8988T (cell line): ENCODE measurements around the gene TP53BP2.
"Not testable (repeated sequence)": the region's sequence is repeated elsewhere in the genome, so short reads cannot be mapped to it uniquely, and the experiment has no call there.

ENCODE experiments used
- DNase-seq: peaks from one replicate; pipeline ENCODE4 v3.0.0; 2011

TP53BP2 gene

DNA sequence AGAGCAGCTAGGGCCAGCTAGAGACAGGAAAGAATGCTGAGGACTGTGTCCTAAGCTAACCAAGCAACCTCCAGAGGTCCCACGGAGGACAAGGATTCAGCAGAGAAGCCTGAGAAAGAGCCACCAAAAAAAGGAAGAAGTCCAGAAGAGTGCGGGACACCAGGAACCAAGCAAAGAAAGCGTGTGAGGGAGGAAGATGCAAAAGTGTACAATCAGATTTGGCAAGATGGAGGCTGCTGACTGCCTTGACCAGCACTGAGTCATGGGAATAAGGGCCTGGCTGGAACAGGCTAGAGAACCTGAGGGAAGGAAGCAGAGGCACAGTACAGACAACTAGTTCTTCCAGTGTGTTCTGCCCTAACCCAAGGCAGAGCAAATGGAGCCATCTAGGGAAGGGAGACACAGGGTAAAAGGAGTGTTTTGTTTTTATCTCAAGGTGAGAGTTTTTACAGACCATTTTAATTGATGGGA is 18.5 kb downstream of the TP53BP2 start:
- no peak for DNase-seq

DNA sequence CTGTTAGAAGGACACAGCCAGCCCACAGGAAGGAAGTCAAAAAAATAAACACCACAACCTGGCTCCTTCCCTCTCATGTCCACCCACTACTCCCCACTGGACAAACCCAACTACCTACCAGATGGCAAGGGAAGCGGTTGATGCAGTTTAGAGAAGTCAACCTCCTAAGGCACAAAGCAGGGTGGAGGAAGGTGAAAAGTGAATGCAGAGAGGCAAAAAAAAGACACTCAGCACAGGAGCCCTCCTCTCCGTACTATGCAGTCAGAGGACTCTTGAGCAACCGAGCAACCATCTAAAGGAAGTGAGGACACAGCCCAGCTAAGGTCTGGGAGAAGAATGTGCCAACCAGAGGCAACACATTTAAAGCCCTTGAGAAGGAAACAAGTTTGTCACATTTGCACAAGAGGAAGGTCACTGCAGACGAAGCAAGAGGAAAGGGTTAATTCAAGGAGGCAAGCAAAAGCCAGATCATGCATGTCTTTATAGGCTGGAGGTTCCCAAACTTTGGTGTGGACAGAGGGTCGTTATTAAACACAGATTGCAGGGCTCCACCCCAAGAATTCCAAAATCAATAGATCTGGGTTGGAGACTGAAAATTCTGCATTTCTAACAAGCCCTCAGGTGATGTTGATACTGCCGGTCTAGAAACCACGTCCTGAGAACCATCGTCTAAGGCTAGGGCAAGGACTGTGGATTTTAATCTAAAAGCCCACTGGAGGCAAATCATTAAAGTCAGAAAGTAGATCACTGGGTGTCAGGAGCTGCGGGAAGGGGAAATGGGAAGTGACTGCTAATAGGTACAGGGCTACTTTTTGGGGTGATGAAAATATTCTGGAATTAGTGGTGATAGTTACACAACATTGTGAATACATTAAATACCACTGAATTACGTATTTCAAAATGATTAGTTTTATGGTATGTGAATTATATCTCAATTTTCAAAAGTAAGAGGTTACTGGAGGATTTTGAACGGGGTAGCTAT is 19.7 kb downstream of the TP53BP2 start:
- no peak for DNase-seq

DNA sequence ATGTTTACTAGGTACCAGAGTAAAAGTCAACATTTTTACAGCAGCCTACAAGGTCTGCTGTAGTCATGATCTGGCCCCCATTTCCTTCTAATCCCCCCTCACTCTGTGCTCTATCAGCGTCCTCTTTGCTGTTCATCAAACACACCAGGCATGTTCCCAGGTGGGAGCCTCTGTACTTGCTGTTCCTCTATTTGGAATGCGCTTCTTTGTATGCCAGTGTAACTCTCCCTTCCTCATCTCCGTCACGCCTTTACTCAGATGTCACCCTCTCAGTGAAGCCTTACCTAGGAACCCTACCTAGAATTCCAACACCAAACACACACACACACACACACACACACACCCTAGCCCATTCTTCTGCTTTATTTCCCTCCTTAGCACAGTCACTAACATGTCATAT is 21.0 kb downstream of the TP53BP2 start:
- DNase-seq: no peak

DNA sequence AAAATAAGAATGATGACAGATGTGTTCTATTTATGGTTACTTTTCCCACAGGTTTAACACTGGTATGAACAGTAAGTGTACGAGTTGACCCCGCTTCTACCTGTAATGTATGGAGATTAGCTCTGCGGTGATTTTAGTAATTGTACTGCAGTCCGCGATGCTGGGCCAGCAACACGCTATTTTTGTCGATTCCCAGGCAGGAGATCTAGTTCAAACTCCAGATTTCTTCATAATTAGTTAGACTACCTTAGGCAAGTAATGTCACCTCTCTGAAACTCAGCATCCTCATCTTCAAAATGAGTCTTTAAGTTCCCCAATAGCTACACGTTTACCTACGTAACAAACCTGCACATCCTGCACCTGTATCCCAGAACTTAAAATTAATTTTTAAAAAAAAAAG is 21.5 kb downstream of the TP53BP2 start:
- DNase-seq: no peak

DNA sequence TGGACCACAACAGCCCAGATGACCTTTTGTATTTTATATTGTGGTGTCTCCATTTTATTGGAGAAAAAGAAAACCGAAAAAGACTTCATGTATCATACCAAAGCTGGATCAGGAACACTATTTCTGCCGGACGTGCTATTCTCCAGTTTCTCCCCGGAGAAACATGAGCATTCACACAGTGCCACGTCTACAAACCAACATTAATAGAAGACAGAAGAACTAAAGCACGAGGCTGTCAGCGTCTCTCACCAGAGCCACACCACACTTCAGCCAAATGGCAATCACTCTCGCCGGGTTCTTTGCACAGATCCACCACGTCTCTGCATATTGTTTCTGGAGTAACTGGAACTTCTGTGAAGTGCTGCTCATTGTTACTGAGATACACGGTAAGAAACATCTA is 24.8 kb downstream of the TP53BP2 start:
- DNase-seq: no peak

DNA sequence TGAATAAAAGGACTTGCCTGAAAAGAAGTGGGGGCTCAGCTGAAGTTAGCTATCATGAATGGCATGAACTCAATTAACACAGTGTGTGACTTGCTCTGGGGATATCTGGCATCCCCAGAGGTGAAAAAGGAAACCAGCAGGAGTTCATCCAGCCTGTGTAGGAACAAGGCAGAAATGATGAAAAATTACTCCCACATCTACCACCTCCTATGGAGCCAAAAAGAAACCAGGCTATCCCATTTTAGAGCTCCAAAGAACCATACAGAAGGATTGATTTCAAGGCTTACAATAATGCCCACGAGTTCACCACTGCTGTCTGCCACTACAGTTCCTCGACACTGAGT is 25.3 kb downstream of the TP53BP2 start:
- no peak for DNase-seq

DNA sequence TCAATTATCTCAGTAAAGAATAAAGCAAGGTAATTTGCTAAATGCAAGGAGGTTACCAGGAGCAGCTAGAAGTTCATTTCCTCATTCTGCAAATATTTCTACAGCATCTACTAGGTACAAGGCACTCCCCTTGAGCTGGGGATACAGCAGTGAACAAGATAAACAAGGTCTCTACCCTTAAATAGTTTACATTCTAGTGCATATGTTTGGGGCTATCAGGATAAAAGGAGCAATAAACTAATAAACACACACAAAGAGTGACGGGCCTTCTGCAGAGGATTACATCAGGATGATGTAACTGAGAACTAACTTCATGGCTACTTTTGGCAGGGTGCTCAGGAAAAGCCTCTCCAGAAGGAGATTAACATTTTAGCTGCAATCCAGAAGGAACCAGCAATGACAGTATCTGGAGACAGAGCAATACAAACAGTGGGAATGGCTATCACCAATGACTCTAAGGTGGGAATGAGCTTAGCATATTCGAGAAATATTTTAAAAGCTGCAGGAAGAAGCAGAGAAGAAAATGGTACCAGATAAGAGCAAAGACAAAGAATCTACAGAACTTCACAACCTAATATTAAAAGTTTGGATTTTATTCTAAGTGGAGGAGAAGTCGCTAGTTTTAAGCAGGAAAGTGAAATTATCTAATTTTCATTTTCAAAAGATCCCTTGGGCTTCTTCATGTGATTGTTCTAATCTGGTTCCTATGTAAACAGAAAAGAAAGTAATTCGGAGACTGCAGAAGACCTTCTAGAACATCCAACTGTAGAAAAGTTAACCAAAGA is 25.8 kb downstream of the TP53BP2 start:
- no peak for DNase-seq

DNA sequence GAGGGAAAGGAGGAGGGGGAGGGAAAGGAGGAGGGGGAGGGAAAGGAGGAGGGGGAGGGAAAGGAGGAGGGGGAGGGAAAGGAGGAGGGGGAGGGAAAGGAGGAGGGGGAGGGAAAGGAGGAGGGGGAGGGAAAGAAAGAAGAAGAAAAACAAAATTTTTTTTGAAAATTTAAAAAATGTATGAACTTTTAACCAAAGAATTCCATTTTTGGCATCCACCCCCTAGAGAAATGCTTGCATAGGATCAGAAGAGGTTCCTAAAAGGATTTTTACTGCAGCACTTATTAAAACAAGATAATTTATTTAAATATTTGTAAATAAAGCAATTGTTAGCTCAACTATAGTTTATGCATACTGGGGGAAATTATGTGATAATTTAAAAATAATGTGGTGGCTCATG is 28.5 kb downstream of the TP53BP2 start:
- DNase-seq: not testable (repeated sequence)

DNA sequence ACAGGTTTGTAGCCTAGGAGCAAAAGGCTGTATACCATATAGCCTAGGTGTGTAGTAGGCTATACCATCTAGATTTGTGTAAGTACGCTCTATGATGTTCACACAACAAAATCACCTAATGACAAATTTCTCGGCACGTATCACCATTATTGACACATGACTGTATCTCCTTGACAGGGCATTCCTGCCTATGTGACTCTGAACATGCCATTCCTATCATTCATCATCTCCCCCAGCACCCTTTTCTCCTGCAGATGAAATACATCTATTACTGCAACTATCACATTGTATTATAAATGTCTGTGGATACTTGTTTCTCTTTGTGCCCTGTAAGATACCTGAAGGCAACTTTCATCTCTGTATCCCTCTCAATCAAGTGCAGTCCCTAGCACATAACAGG is 29.9 kb downstream of the TP53BP2 start:
- no peak for DNase-seq

DNA sequence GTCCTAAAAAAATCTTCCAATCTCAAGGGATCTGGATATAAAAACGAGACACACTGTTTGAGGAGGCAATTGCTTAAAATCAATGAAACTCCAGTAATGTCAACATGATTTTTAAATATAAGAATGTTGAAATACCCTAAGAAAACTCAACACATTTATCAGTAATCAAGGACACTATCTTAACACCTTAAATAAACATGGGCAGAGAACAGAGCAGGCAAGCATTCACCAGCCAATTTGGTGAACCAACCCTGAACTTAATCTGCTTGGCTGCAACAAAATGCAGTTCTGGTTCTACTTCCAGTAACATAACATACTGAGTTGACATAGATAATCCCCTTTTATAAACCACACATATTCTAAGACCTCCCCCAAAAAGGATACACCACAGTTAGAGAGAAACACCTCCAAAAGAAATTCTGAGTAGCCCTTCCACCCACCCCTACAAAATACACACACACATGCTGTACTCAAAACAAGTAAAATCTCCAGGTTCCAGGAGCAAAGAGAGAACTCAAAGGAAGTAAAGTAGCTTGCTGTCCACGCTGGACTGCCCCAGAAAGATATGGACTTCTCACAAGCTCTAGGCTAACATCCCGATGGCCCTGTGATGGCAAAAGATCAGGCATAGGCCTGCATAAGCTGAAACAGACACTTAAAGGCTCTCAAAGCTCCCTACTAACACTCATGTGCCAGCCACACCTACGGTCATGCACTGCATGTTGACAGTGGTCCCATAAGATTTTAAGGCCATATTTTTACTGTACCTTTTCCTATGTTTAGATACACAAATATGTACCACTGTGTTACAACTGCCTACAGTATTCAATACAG is 30.5 kb downstream of the TP53BP2 start:
- no peak for DNase-seq

DNA sequence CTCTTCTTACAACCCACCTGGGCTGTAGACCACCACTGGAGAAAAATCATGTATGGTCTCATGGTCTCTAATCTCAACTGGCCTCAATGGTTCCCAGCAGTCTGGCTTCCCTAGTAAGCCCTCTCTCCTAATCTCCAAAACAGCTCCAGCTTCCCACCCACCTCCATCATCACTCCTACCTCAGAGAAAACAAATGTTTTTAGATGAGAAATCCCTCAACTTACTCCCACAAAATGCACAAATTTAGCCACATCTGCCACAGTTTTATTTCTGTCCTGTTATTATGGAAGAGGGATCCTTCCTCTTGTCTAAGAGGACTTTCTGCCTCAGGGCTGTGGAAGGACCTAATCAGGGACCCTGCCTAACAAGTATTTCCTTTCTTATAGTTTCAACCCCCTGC is 32.1 kb downstream of the TP53BP2 start:
- DNase-seq: no peak

DNA sequence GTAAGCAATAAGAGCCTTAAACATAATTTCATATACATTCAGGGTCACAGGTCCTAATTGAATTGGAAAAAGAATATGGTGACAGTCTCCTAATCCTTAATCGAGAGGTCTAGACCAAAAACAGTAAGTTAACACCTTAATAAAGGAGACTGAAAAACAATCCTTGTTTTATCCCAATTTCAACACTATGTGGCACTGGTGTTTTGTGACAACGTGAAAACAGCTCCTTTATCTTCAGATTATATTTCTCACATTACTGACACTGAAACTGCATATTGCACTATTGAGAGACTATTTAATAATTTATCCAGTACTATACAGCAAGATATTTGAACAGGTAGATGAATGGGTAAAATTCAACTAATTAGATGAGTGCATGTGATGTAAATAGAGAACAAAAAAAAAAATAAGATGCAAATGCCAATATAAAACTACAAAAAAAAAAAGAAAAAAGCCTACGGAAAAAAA is 34.1 kb downstream of the TP53BP2 start:
- DNase-seq: no peak

DNA sequence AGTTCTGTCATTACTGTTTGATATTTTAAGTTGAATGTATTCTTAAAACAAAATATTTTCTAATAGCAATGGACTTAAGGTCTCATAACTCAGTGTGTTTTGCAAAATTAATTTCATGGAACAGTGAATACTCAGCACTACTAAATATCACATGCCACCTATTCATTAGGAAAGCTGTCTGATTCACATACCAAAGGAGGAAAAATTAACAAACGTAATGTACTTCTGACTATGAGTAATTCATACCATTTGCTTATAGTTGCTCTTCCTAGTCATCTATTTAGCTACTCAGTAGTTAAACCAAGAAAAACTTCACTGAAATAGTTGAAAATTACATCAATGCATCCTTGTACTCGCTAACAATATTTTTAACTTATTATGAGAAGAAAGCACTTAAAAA is 35.2 kb downstream of the TP53BP2 start:
- DNase-seq: no peak

DNA sequence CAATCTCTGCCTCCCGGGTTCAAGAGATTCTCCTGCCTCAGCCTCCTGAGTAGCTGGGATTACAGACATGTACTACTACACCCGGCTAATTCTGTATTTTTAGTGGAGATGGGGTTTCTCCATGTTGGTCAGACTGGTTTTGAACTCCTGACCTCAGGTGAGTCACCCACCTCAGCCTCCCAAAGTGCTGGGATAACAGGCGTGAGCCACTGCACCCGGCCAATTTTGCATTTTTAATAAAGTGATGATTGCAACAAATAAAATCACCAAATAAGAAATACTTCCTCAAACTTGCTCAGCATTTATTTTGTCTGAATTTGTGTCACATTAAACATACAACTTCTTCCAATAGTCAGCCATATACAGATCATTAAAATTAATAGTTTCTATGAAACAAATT is 35.8 kb downstream of the TP53BP2 start:
- DNase-seq: not testable (repeated sequence)

DNA sequence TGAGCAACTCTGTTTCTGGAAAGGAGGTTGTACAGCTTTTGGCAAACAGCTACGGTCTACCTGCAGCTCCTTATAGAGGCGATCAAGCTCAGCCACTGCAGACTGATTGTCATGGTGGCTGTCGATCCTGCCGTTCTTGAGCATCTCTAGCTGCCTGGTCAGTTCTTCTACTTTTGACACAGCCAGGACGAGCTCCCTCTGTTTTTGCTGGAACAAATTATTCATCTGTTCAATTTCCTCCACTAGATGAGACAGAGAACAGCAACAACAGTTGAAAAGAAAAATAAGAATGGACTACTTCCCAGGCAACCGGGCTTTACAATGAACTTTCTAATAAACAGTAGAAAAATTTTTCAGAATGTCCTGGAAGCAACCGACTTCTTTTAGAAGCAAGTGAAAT is 42.5 kb downstream of the TP53BP2 start:
- no peak for DNase-seq

DNA sequence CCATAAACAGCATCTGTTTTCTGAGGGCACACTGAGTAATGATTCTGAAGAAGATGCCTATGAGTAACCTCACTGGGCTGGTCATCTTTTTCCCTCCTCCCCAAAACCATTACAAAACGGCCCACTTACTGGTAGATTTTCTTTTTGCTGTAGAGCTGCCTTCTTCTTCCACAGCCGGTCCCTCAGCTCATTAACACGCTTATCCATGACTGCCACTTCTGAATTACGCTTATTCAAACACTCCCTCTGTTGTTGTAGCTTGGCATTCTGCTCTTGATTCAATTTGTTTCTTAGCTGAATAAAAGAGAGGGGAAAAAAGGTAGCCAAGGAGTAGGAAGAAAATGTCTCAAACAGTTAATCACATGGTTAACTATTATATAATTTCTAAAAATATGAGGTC is 43.1 kb downstream of the TP53BP2 start:
- no peak for DNase-seq

DNA sequence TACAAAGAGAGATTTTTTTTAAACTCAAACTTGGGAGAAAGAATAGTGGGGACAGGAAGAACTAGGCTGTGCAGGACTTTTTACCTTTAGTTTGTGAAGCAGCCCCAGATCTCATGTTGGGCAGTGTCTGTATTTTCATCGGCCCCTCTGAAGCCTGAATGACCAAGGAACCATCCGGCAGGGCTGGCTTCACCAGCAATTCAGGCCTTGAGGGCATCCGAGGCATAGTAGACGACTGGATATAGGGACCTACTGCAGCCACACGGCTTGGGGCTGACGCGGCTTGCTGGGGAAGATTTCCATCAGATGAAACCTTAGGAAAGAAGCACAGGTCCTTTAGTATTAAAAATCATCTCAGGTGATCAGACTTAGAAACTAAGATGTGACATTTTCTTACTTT is 43.7 kb downstream of the TP53BP2 start:
- DNase-seq: no peak

DNA sequence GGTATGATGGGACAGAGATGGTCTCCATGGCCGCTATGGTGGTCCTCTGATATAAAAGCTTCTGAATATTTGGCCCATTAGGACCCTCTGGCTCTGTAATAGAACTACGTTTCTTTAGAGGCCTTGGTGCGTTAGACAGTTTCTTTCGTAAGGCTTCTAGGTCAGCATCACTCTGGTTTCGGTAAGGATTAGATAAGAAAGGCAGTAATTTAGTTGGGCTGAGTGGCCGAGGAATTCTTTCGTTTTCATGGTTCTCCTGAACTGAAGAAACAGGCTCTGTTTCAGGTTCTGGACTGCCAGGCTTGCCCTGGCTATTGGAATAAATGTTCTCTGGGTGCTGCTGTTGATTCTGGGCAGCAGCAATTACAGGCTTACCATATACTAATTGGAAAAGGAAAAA is 49.5 kb downstream of the TP53BP2 start:
- DNase-seq: no peak

DNA sequence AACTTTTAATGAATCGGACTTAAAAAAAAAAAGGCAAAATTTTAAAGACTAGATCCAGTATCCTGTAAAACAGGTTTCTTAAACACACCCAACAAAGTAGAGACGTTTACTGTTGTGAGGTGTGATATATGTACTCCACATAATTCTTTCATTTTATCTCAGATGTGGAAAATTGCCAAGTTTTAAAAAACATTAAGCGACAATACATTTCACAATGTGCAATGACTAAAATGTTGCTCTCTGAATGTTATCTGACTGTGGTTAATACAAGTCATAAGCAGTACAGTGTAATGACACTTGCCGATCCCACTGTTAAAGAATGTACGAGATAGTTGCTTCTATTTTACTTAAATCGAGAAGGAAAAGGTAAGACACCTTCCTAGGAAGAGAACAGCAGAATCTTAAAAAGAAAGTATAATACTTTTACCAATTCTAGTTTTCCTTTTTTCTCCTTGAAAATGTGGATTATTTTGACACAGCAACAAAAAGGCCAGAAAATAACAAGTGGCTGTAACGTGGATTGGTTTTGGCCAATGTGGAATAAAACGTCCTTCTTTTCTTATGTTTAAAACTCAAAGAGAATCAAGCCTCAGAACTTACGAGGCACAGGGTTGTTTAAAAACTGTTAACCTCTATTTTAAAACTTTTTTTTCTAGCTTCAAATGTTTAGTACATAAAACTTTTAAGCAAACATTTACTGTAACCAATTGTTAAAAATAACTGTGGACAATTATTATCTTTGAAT is 51.4 kb downstream of the TP53BP2 start:
- DNase-seq: no peak

DNA sequence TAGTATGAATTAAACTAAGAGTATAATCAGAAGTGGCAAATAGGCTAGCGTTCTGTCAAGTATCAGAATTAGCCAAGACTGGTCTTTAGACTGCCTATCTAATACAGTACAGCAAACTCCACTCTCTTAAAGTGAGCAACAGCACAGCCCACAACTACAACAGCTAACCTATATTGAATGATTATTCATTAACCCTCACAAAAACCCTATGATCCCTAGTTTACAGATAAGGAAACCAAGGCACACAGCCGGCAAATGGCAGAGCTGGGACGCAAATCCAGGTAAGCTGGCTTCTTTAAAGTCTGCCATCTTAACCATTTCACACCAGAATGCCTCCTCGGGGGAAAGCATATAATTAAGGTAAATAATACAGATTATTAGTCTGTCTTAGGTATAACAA is 52.0 kb downstream of the TP53BP2 start:
- no peak for DNase-seq

DNA sequence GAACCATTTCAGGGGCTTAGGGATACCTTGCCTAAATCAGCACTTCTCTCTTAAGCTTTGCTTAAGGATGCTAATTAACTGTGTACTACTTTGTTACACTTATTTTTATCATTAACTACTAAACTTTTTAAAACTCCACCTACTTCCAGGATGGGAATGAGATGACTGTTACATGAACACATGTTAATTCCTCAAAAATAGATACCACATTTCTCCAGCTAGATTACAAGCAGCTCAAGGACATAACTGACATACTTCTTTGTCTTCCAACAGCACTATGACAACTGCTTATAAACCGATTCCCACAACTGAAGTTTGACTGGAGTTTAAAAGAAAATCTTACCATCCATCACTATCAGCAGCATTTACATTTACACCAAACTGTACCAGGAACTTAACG is 53.7 kb downstream of the TP53BP2 start:
- DNase-seq: no peak

DNA sequence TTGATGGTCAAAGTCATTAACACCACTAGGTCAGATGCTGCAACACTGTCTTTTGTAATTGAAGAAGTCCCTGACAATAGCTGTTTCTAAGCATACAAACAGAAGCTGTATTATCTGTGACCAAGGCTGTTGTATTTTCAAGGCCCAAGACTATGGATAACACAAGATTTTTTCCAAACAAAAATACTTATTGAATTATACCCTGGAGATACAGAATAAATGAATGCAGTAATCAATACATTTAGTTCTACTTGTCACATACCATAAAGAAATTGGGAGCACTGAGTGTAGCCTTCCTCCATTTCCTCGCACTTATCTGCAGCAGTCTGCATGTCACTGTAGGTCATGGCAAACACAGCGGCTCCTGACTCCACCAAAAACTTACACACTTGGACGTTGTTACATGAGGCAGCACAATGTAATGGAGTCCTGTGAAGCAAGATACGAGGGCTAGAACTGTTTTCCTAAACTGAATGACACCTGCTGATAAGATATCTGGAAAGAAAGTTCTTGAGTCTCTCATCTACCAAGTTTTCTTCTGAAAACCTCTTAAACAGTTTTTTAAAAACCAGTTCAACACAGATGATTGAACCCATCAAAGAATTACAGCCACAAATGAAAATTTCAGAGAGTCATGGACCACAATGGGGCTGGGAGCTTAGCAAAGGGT is 56.9 kb downstream of the TP53BP2 start:
- no peak for DNase-seq
